H1 (cell line): ENCODE measurements around the gene ACAD11. TPM values are rescaled to one million over a fixed set of nuclear protein-coding genes. Genes with fewer than 3 reads are reported as not detected.

Experiments used
- CTCF ChIA-PET: fragments of 300-600 bp; sonication (Branson Sonifier 250); formaldehyde crosslinking; loops from one replicate; lab custom pipeline; 2021; ENCODE audit not compliant: partially characterized antibody; lab: Charles Lee
- POLR2A ChIA-PET: fragments of 300-600 bp; sonication (Branson Sonifier 250); formaldehyde crosslinking; loops from one replicate; lab custom pipeline; 2021; ENCODE audit warnings: inconsistent platforms; ENCODE audit not compliant: partially characterized antibody; lab: Charles Lee
- DNase-seq, 2 experiments: peaks; one replicate each; pipeline versions ENCODE4 v3.0.0 to v3.0.0-alpha.2; 2010 to 2022; ENCODE audit warnings: low spot score in 2 of 2, low read depth in 1 of 2, mixed read lengths in 1 of 2
- FAIRE-seq: peaks from 2 replicates; lab custom pipeline; 2011; peaks lifted over from hg19 to GRCh38; lab: Jason Lieb, UNC
- H2AFZ ChIP-seq: 2 replicates; pipeline ENCODE4 v1.8.1; 2012; ENCODE audit warnings: low read length, inconsistent platforms
- H2AK5ac ChIP-seq: 2 replicates; pipeline ENCODE4 v1.6.1; 2013; ENCODE audit warnings: low read depth, low read length
- H2BK120ac ChIP-seq: replicated peaks from 2 replicates; pipeline ENCODE3; 2013; ENCODE audit warnings: low read depth, low read length, inconsistent platforms
- H2BK12ac ChIP-seq: 2 replicates; pipeline ENCODE4 v1.6.1; 2013; ENCODE audit warnings: low read depth, low read length
- H2BK15ac ChIP-seq: 2 replicates; pipeline ENCODE4 v1.6.1; 2013; ENCODE audit warnings: low read length
- H2BK20ac ChIP-seq: 2 replicates; pipeline ENCODE4 v1.6.1; 2013; ENCODE audit warnings: low read length
- H2BK5ac ChIP-seq: 2 replicates; pipeline ENCODE4 v1.6.1; 2013; ENCODE audit warnings: low read depth, low read length
- H3K14ac ChIP-seq: 2 replicates; pipeline ENCODE4 v1.6.1; 2013; ENCODE audit warnings: inconsistent platforms; ENCODE audit not compliant: insufficient read length
- H3K18ac ChIP-seq: 2 replicates; pipeline ENCODE4 v1.6.1; 2013; ENCODE audit warnings: low read length; ENCODE audit errors: extremely low read depth
- H3K23ac ChIP-seq: 2 replicates; pipeline ENCODE4 v1.6.1; 2013; ENCODE audit warnings: inconsistent platforms; ENCODE audit not compliant: insufficient read length
- H3K23me2 ChIP-seq: 2 replicates; pipeline ENCODE4 v1.6.1; 2013; ENCODE audit warnings: low read depth, low read length
- H3K27ac ChIP-seq: 2 replicates; pipeline ENCODE4 v1.6.1; 2011; ENCODE audit warnings: low read depth, low read length, inconsistent platforms
- H3K27me3 ChIP-seq, 4 experiments: replicated peaks in 1 of 4; 1 replicate in 1 of 4; 2 replicates in 3 of 4; pipeline versions ENCODE4 v1.6.1 to v1.8.1; 2011 to 2013; ENCODE audit warnings: low read length in 3 of 4, mild to moderate bottlenecking in 3 of 4, inconsistent platforms in 2 of 4, mixed read lengths in 2 of 4, moderate library complexity in 1 of 4; ENCODE audit not compliant: control insufficient read depth in 3 of 4, insufficient read depth in 3 of 4; ENCODE audit errors: extremely low read depth in 1 of 4
- H3K36me3 ChIP-seq, 4 experiments: 2 replicates each; pipeline versions ENCODE4 v1.6.1 to v1.8.1; 2011 to 2013; ENCODE audit warnings: mild to moderate bottlenecking in 4 of 4, low read length in 3 of 4, moderate library complexity in 2 of 4, control low read depth in 1 of 4, inconsistent platforms in 1 of 4; ENCODE audit not compliant: insufficient read depth in 4 of 4, control insufficient read depth in 2 of 4
- H3K4ac ChIP-seq: replicated peaks from 2 replicates; pipeline ENCODE3; 2013; ENCODE audit warnings: low read length, low read depth, mixed read lengths, inconsistent platforms; ENCODE audit not compliant: insufficient read length
- H3K4me1 ChIP-seq, 4 experiments: replicated peaks in 1 of 4; 1 replicate in 1 of 4; 2 replicates in 3 of 4; pipeline versions ENCODE4 v1.6.1 to v1.8.1; 2011 to 2013; ENCODE audit warnings: low read length in 3 of 4, inconsistent platforms in 2 of 4, mixed read lengths in 1 of 4; ENCODE audit not compliant: insufficient read depth in 4 of 4, control insufficient read depth in 3 of 4
- H3K4me2 ChIP-seq, 2 experiments: 2 replicates each; pipeline versions ENCODE4 v1.6.1 to v1.8.1; 2011 to 2013; ENCODE audit warnings: low read depth in 2 of 2, low read length in 2 of 2, control low read depth in 1 of 2, inconsistent platforms in 1 of 2, mild to moderate bottlenecking in 1 of 2; ENCODE audit not compliant: insufficient read depth in 1 of 2
- H3K4me3 ChIP-seq, 4 experiments: fragments of 200-600, 300-600 bp in 1 of 4; sonication (generic), shearing (Covaris generic), sonication (Bioruptor Twin) in 1 of 4; 2 replicates each; pipeline versions ENCODE4 v1.5.1 to v1.8.1; 2011 to 2016; ENCODE audit warnings: low read length in 4 of 4, low read depth in 3 of 4, control low read depth in 2 of 4, inconsistent platforms in 2 of 4, mild to moderate bottlenecking in 2 of 4, mixed read lengths in 1 of 4, moderate library complexity in 1 of 4; ENCODE audit not compliant: insufficient read depth in 2 of 4; ENCODE audit errors: extremely low read depth in 1 of 4
- H3K56ac ChIP-seq: replicated peaks from 2 replicates; pipeline ENCODE3; 2013; ENCODE audit warnings: low read depth, mild to moderate bottlenecking, mixed read lengths, low read length, inconsistent platforms; ENCODE audit not compliant: insufficient read length
- H3K79me1 ChIP-seq: 2 replicates; pipeline ENCODE4 v1.6.1; 2013; ENCODE audit warnings: low read depth, low read length, control low read depth
- H3K79me2 ChIP-seq, 2 experiments: 2 replicates each; pipeline versions ENCODE4 v1.6.1 to v1.8.1; 2012 to 2013; ENCODE audit warnings: low read length in 2 of 2, mild to moderate bottlenecking in 2 of 2, inconsistent platforms in 1 of 2; ENCODE audit not compliant: insufficient read depth in 2 of 2, control insufficient read depth in 1 of 2
- H3K9ac ChIP-seq, 4 experiments: replicated peaks in 1 of 4; 1 replicate in 1 of 4; 2 replicates in 3 of 4; pipeline versions ENCODE4 v1.6.1 to v1.8.1; 2011 to 2013; ENCODE audit warnings: low read depth in 3 of 4, low read length in 3 of 4, control low read depth in 2 of 4, mild to moderate bottlenecking in 2 of 4, moderate library complexity in 2 of 4, inconsistent platforms in 1 of 4; ENCODE audit errors: extremely low read depth in 1 of 4
- H3K9me3 ChIP-seq, 2 experiments: 2 replicates each; pipeline versions ENCODE4 v1.6.1 to v1.8.1; 2012 to 2013; ENCODE audit warnings: mild to moderate bottlenecking in 2 of 2, moderate library complexity in 2 of 2, control low read depth in 1 of 2, inconsistent platforms in 1 of 2, low read depth in 1 of 2, low read length in 1 of 2, mixed read lengths in 1 of 2; ENCODE audit not compliant: insufficient read depth in 2 of 2
- H4K20me1 ChIP-seq, 2 experiments: replicated peaks in 1 of 2; 2 replicates each; pipeline versions ENCODE3 to v1.8.1; 2011 to 2013; ENCODE audit warnings: inconsistent platforms in 2 of 2, low read length in 2 of 2, mild to moderate bottlenecking in 1 of 2; ENCODE audit not compliant: insufficient read depth in 2 of 2, control insufficient read depth in 1 of 2
- H4K5ac ChIP-seq: 2 replicates; pipeline ENCODE4 v1.6.1; 2013; ENCODE audit warnings: low read length, low read depth, mixed read lengths, inconsistent platforms; ENCODE audit not compliant: insufficient read length
- H4K8ac ChIP-seq: 2 replicates; pipeline ENCODE4 v1.8.0; 2013; ENCODE audit warnings: mild to moderate bottlenecking, moderate library complexity, low read length, inconsistent platforms; ENCODE audit not compliant: insufficient read depth; ENCODE audit errors: extremely low read depth
- H4K91ac ChIP-seq: replicated peaks from 2 replicates; pipeline ENCODE3; 2013; ENCODE audit warnings: low read length, mixed read lengths, inconsistent platforms; ENCODE audit not compliant: insufficient read length
- ATF3 ChIP-seq: IDR thresholded peaks from 2 replicates; pipeline ENCODE4 v1.6.1; 2011; ENCODE audit warnings: low read depth, mild to moderate bottlenecking, low read length; ENCODE audit not compliant: insufficient read depth
- CBX5 ChIP-seq: fragments of 300-800, 300-1000 bp; sonication (generic); IDR thresholded peaks from 2 replicates; pipeline ENCODE4 v1.7.1; 2016; ENCODE audit warnings: antibody characterized with exemption, low read length, low read depth
- CREB1 ChIP-seq: IDR thresholded peaks from 2 replicates; pipeline ENCODE4 v1.6.1; 2012; ENCODE audit warnings: inconsistent platforms
- FOSL1 ChIP-seq: IDR thresholded peaks from 2 replicates; pipeline ENCODE4 v1.6.1; 2011; ENCODE audit warnings: mild to moderate bottlenecking, low read depth, low read length, moderate library complexity; ENCODE audit not compliant: insufficient read depth
- JUND ChIP-seq: IDR thresholded peaks from 2 replicates; pipeline ENCODE4 v1.6.1; 2011; ENCODE audit warnings: mild to moderate bottlenecking, improper control_type of control experiment, low read length
- MAFK ChIP-seq: IDR thresholded peaks from 2 replicates; pipeline ENCODE4 v1.6.1; 2012; ENCODE audit warnings: low read depth, mild to moderate bottlenecking, improper control_type of control experiment, low read length
- POLR2AphosphoS5 ChIP-seq: IDR thresholded peaks from 2 replicates; pipeline ENCODE4 v1.6.1; 2011; ENCODE audit warnings: low read depth, low read length
- RBBP5 ChIP-seq: IDR thresholded peaks from 2 replicates; pipeline ENCODE4 v1.7.1; 2012; ENCODE audit warnings: low read depth, mild to moderate bottlenecking, inconsistent platforms, low read length, moderate library complexity, borderline replicate concordance
- TBP ChIP-seq: IDR thresholded peaks from 2 replicates; pipeline ENCODE4 v1.6.1; 2011; ENCODE audit warnings: low read depth, low read length, improper control_type of control experiment
- WGBS, 2 experiments: shearing (Covaris generic) in 1 of 2; methylation state at CpG; one replicate each; pipeline versions ENCODE4 v1.1.6 to v1.1.7; 2013 to 2015; ENCODE audit warnings: low lambda C conversion rate in 2 of 2, mixed read lengths in 2 of 2, inconsistent platforms in 1 of 2, low coverage in 1 of 2, missing lambda C conversion rate in 1 of 2; ENCODE audit not compliant: insufficient replicate concordance in 2 of 2, insufficient coverage in 1 of 2, insufficient read length in 1 of 2; ENCODE audit errors: extremely low coverage in 1 of 2, missing lambda C conversion rate in 1 of 2; 5-methylcytosine and 5-hydroxymethylcytosine counted together
- polyA plus RNA-seq, 7 experiments: library from polyadenylated mRNA; depleted of rRNA in 3 of 7; stranded (reverse) in 5 of 7; unstranded in 2 of 7; fragments of >200 nt in 5 of 7; fragments of 200-250 nt in 2 of 7; gene quantifications; 1 replicate in 5 of 7; 2 replicates in 1 of 7; 4 replicates in 1 of 7; pipeline versions ENCODE4 v1.2.1 to v1.2.3, GENCODE V29; 2011 to 2013; ENCODE audit warnings: missing spikeins in 2 of 7, mixed read lengths in 2 of 7
- total RNA-seq: library from RNA; stranded (reverse); fragmentation: NEBNext Ultra II Directional; extraction: Animal tissue kit (Norgen Biotek cat#: 25700); gene quantifications from 2 replicates; pipeline ENCODE4 v1.2.1, GENCODE V29; 2021
- TF ChIP-seq, protein P1 (sequence below), 3 experiments: IDR thresholded peaks; 1 replicate in 2 of 3; 2 replicates in 1 of 3; pipeline versions ENCODE4 v1.5.1 to v1.6.1; 2011; ENCODE audit warnings: low read length in 3 of 3, mild to moderate bottlenecking in 3 of 3, inconsistent platforms in 2 of 3, low read depth in 1 of 3, moderate library complexity in 1 of 3; ENCODE audit not compliant: insufficient read depth in 1 of 3; ENCODE audit errors: control extremely low read depth in 1 of 3

The ACAD11 gene
- total and polyA plus RNA-seq, 2 of the 8 experiments (the other 6 are each of a cell fraction or from before 2014, with no cell fraction given), result 5.5 to 11.0 TPM

- H3K9me3 ChIP-seq, result no peaks in the 10 kb centered on the region
- POLR2A ChIA-PET, result interaction anchor here (1.4 kb wide), 1 partner anchor 71 kb away, joined by 4 read pairs; no protein-coding TSS in a partner anchor
- TF ChIP-seq RBBP5 (no peak), MAFK (no peak), TBP (no peak), JUND (no peak), CREB1 (no peak), FOSL1 (no peak), CBX5 (no peak), ATF3 (no peak), POLR2AphosphoS5 (no peak)
- TF ChIP-seq, protein P1, sequence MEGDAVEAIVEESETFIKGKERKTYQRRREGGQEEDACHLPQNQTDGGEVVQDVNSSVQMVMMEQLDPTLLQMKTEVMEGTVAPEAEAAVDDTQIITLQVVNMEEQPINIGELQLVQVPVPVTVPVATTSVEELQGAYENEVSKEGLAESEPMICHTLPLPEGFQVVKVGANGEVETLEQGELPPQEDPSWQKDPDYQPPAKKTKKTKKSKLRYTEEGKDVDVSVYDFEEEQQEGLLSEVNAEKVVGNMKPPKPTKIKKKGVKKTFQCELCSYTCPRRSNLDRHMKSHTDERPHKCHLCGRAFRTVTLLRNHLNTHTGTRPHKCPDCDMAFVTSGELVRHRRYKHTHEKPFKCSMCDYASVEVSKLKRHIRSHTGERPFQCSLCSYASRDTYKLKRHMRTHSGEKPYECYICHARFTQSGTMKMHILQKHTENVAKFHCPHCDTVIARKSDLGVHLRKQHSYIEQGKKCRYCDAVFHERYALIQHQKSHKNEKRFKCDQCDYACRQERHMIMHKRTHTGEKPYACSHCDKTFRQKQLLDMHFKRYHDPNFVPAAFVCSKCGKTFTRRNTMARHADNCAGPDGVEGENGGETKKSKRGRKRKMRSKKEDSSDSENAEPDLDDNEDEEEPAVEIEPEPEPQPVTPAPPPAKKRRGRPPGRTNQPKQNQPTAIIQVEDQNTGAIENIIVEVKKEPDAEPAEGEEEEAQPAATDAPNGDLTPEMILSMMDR (IDR thresholded peaks at IDR 0.05; ENCODE audit: control extremely low read depth in 1 of 3, insufficient read depth in 1 of 3, low read depth in 1 of 3, low read length in 3 of 3), result no peak
Observed at GRCh38 chr3:132555306-132556035, 104.1 kb downstream of the ACAD11 start.

More at GRCh38 chr3:132555306-132556035, 104.1 kb downstream of the ACAD11 start:
- Histone ChIP-seq H3K23me2 (no peaks in the 10 kb centered on the region), H4K5ac (no peak overlapping the region), H4K91ac (peak overlapping the region; percentile 6), H3K9ac (no peak overlapping the region), H2BK20ac (no peak overlapping the region), H3K4me1 (peaks cover 3 to 12% (median 5%) of the 10 kb centered on the region in 4 experiments; a peak in 3 of 7 replicates), H2BK15ac (peak overlapping the region; percentile 46; the same call in 1 of the 2 replicates), H3K36me3 (no peaks in the 10 kb centered on the region), H3K79me1 (no peaks in the 10 kb centered on the region), H4K8ac (no peak overlapping the region), H3K4ac (no peak overlapping the region), H3K23ac (no peak overlapping the region), H2BK5ac (0 out of 2 replicates have a peak overlapping the region, but pooled peaks have one; percentile 35), H3K18ac (no peak overlapping the region), H2BK12ac (no peak overlapping the region), H4K20me1 (no peaks in the 10 kb centered on the region), H3K27me3 (no peaks in the 10 kb centered on the region), H3K79me2 (no peaks in the 10 kb centered on the region), H3K4me3 (no peak overlapping the region), H3K4me2 (no peak overlapping the region), H2BK120ac (no peak overlapping the region), H3K56ac (no peak overlapping the region), H3K27ac (no peak overlapping the region), H2AFZ (no peak overlapping the region), H2AK5ac (no peak overlapping the region), H3K14ac (no peak overlapping the region)
- WGBS, 2 experiments, result 90% methylated on average over 5 of the region's 5 CpGs; no CpG with 5 or more reads in 1 of the 2 experiments
- FAIRE-seq, result no peak
- CTCF ChIA-PET, result interaction anchor here (1.0 kb wide), 1 partner anchor 13 kb away, joined by 3 read pairs; no protein-coding TSS in a partner anchor
- DNase-seq, result no peak
